Measurements from ENCODE around the gene MYPOP. TPM values are rescaled to one million over a fixed set of nuclear protein-coding genes. Genes with fewer than 3 reads are reported as not detected.

MYPOP gene
- total and polyA plus RNA-seq, 9 of the 15 experiments (the other 6 are each of a cell fraction or from before 2014, with no cell fraction given), result 0.32 to 7.6 (median 1.6) TPM

DNA sequence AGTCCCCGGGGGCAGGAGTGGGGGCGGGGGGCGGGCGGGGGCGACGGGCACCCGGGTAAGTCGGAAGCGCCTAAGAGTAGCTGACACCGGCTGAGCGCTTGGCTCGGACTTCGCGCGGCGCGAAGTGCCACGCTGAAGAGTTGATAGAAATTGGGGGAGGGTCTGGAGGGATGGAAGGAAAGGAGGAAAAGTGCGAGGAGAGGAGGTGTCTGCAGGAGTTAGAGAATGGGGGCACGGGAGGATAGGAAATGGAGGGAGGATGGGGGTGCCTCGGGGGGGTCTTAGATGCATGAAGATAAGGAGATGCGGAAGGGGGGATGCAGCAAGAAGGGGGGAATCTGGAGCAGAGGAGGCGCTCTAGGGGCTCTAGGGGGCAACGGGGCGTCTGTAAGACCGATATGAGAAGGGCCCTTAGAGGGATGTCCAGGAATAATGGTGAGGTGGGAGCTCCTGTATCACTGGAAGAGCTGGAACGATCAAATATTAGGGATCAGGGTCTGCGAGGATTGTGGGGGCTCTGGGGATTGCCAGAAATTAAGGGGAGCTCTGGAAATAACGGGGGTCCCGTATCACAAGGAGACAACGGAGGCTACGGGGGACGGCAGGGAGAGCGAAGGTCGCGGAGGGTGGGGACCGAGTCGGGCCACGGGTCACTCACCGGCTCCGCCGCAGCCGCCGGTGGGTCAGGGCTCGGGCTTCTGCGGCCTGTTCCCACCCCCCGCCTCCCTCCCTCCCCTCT lies at the start of gene MYPOP (continued):
- no peak for TF ChIP-seq CBFA2T2 (conservative IDR thresholded peaks at IDR 0.05)
- TF ChIP-seq HDAC2 (IDR thresholded peaks at IDR 0.05), result 0 out of 2 replicates have a peak, but pooled peaks have one; percentile 34
- no peak for TF ChIP-seq U2AF1 (optimal IDR thresholded peaks at IDR 0.05; ENCODE audit: low read depth, low read length)
- no peak for TF ChIP-seq RBM14 (IDR thresholded peaks at IDR 0.05; ENCODE audit: borderline replicate concordance, insufficient read depth, low read depth, low read length)
- TF ChIP-seq, protein P1, sequence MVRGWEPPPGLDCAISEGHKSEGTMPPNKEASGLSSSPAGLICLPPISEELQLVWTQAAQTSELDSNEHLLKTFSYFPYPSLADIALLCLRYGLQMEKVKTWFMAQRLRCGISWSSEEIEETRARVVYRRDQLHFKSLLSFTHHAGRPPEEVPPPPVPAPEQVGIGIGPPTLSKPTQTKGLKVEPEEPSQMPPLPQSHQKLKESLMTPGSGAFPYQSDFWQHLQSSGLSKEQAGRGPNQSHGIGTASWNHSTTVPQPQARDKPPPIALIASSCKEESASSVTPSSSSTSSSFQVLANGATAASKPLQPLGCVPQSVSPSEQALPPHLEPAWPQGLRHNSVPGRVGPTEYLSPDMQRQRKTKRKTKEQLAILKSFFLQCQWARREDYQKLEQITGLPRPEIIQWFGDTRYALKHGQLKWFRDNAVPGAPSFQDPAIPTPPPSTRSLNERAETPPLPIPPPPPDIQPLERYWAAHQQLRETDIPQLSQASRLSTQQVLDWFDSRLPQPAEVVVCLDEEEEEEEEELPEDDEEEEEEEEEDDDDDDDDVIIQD (CRISPR knock-in tag; IDR thresholded peaks at IDR 0.05), result no peak
- TF ChIP-seq, protein P2, sequence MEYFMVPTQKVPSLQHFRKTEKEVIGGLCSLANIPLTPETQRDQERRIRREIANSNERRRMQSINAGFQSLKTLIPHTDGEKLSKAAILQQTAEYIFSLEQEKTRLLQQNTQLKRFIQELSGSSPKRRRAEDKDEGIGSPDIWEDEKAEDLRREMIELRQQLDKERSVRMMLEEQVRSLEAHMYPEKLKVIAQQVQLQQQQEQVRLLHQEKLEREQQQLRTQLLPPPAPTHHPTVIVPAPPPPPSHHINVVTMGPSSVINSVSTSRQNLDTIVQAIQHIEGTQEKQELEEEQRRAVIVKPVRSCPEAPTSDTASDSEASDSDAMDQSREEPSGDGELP (CRISPR knock-in tag; IDR thresholded peaks at IDR 0.05; ENCODE audit: borderline replicate concordance), result no peak
- TF ChIP-seq SRF (CRISPR knock-in tag; IDR thresholded peaks at IDR 0.05), result 0 out of 4 replicates have a peak, but pooled peaks of 1 of the 2 experiments have one; percentile 5
- TF ChIP-seq, protein P3, sequence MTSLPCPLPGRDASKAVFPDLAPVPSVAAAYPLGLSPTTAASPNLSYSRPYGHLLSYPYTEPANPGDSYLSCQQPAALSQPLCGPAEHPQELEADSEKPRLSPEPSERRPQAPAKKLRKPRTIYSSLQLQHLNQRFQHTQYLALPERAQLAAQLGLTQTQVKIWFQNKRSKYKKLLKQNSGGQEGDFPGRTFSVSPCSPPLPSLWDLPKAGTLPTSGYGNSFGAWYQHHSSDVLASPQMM (CRISPR knock-in tag; IDR thresholded peaks at IDR 0.05), result no peak
- TF ChIP-seq, protein P4, sequence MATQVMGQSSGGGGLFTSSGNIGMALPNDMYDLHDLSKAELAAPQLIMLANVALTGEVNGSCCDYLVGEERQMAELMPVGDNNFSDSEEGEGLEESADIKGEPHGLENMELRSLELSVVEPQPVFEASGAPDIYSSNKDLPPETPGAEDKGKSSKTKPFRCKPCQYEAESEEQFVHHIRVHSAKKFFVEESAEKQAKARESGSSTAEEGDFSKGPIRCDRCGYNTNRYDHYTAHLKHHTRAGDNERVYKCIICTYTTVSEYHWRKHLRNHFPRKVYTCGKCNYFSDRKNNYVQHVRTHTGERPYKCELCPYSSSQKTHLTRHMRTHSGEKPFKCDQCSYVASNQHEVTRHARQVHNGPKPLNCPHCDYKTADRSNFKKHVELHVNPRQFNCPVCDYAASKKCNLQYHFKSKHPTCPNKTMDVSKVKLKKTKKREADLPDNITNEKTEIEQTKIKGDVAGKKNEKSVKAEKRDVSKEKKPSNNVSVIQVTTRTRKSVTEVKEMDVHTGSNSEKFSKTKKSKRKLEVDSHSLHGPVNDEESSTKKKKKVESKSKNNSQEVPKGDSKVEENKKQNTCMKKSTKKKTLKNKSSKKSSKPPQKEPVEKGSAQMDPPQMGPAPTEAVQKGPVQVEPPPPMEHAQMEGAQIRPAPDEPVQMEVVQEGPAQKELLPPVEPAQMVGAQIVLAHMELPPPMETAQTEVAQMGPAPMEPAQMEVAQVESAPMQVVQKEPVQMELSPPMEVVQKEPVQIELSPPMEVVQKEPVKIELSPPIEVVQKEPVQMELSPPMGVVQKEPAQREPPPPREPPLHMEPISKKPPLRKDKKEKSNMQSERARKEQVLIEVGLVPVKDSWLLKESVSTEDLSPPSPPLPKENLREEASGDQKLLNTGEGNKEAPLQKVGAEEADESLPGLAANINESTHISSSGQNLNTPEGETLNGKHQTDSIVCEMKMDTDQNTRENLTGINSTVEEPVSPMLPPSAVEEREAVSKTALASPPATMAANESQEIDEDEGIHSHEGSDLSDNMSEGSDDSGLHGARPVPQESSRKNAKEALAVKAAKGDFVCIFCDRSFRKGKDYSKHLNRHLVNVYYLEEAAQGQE (IDR thresholded peaks at IDR 0.05; ENCODE audit: borderline replicate concordance), result no peak
- TF ChIP-seq, protein P4 (CRISPR knock-in tag; IDR thresholded peaks at IDR 0.05; ENCODE audit: low read depth), result no peak
- TF ChIP-seq ZNF589 (CRISPR knock-in tag; IDR thresholded peaks at IDR 0.05; ENCODE audit: low read depth), result no peak
- TF ChIP-seq, protein P5, sequence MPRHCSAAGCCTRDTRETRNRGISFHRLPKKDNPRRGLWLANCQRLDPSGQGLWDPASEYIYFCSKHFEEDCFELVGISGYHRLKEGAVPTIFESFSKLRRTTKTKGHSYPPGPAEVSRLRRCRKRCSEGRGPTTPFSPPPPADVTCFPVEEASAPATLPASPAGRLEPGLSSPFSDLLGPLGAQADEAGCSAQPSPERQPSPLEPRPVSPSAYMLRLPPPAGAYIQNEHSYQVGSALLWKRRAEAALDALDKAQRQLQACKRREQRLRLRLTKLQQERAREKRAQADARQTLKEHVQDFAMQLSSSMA (CRISPR knock-in tag; IDR thresholded peaks at IDR 0.05), result no peak
- no peak for TF ChIP-seq KLF6 (CRISPR knock-in tag; IDR thresholded peaks at IDR 0.05; ENCODE audit: borderline replicate concordance)
